ENCODE measurements around the gene SBK2. TPM values are rescaled to one million over a fixed set of nuclear protein-coding genes. Genes with fewer than 3 reads are reported as not detected.

SBK2 gene
- total and polyA plus RNA-seq, 9 of the 15 experiments (the other 6 are each of a cell fraction or from before 2014, with no cell fraction given), result not detected

DNA sequence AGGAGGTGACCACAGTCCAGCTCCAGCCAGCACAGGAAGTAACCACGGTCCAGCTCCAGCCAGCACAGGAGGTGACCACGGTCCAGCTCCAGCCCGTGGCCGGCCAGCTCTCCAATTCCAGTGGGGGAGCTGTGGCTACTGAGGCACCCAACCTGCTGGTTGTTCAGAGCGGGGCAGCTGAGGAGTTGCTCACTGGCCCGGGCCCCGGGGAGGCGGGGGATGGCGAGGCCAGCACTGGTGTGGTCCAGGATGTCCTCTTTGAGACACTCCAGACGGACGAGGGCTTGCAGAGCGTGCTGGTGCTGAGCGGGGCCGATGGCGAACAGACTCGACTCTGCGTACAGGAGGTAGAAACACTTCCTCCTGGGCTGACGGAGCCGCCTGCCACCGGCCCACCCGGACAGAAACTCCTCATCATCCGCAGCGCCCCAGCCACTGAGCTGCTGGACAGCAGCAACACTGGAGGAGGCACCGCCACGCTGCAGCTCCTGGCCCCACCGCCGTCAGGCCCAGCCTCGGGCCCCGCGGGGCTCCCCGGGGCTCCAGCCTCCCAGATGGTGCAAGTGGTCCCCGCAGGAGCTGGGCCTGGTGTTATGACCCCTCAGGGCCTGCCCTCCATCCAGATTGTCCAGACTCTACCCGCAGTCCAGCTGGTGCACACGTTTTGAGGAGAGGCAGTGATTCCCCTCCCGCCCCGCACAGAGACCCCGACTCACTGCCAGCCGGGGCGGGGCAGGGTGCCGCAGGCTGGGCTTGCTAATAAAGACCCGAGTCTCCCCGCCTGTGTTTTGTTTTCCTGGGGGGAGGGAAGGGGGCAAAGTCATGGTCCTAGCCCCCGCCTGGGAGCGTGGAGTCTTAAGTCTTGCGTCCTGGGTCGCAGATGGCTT lies 53.0 kb downstream of the SBK2 start (continued):
- TF ChIP-seq, protein P1, sequence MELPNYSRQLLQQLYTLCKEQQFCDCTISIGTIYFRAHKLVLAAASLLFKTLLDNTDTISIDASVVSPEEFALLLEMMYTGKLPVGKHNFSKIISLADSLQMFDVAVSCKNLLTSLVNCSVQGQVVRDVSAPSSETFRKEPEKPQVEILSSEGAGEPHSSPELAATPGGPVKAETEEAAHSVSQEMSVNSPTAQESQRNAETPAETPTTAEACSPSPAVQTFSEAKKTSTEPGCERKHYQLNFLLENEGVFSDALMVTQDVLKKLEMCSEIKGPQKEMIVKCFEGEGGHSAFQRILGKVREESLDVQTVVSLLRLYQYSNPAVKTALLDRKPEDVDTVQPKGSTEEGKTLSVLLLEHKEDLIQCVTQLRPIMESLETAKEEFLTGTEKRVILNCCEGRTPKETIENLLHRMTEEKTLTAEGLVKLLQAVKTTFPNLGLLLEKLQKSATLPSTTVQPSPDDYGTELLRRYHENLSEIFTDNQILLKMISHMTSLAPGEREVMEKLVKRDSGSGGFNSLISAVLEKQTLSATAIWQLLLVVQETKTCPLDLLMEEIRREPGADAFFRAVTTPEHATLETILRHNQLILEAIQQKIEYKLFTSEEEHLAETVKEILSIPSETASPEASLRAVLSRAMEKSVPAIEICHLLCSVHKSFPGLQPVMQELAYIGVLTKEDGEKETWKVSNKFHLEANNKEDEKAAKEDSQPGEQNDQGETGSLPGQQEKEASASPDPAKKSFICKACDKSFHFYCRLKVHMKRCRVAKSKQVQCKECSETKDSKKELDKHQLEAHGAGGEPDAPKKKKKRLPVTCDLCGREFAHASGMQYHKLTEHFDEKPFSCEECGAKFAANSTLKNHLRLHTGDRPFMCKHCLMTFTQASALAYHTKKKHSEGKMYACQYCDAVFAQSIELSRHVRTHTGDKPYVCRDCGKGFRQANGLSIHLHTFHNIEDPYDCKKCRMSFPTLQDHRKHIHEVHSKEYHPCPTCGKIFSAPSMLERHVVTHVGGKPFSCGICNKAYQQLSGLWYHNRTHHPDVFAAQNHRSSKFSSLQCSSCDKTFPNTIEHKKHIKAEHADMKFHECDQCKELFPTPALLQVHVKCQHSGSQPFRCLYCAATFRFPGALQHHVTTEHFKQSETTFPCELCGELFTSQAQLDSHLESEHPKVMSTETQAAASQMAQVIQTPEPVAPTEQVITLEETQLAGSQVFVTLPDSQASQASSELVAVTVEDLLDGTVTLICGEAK (IDR thresholded peaks at IDR 0.05), result no peak
- TF ChIP-seq, protein P1 (CRISPR knock-in tag; IDR thresholded peaks at IDR 0.05), result no peak
- TF ChIP-seq, protein P2, sequence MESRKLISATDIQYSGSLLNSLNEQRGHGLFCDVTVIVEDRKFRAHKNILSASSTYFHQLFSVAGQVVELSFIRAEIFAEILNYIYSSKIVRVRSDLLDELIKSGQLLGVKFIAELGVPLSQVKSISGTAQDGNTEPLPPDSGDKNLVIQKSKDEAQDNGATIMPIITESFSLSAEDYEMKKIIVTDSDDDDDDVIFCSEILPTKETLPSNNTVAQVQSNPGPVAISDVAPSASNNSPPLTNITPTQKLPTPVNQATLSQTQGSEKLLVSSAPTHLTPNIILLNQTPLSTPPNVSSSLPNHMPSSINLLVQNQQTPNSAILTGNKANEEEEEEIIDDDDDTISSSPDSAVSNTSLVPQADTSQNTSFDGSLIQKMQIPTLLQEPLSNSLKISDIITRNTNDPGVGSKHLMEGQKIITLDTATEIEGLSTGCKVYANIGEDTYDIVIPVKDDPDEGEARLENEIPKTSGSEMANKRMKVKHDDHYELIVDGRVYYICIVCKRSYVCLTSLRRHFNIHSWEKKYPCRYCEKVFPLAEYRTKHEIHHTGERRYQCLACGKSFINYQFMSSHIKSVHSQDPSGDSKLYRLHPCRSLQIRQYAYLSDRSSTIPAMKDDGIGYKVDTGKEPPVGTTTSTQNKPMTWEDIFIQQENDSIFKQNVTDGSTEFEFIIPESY (CRISPR knock-in tag; IDR thresholded peaks at IDR 0.05), result 0 out of 2 replicates have a peak, but pooled peaks have one; percentile 20
- TF ChIP-seq KAT2B (IDR thresholded peaks at IDR 0.05; ENCODE audit: low read depth, low read length) (no peak), CBX5 (IDR thresholded peaks at IDR 0.05; ENCODE audit: borderline replicate concordance, low read depth) (no peak), ZBTB17 (CRISPR knock-in tag; IDR thresholded peaks at IDR 0.05) (no peak), GTF2F1 (IDR thresholded peaks at IDR 0.05; ENCODE audit: low read depth, low read length) (no peak), GABPA (tag; conservative IDR thresholded peaks at IDR 0.05; ENCODE audit: low read depth) (no peak), COPS2 (conservative IDR thresholded peaks at IDR 0.05) (no peak), ELF1 (tag; IDR thresholded peaks at IDR 0.05) (no peak), PPARD (CRISPR knock-in tag; IDR thresholded peaks at IDR 0.05) (no peak), DACH1 (IDR thresholded peaks at IDR 0.05; ENCODE audit: partially characterized antibody) (no peak), ASH1L (IDR thresholded peaks at IDR 0.05; ENCODE audit: borderline replicate concordance, low read depth, partially characterized antibody) (no peak)
- TF ChIP-seq, protein P3, sequence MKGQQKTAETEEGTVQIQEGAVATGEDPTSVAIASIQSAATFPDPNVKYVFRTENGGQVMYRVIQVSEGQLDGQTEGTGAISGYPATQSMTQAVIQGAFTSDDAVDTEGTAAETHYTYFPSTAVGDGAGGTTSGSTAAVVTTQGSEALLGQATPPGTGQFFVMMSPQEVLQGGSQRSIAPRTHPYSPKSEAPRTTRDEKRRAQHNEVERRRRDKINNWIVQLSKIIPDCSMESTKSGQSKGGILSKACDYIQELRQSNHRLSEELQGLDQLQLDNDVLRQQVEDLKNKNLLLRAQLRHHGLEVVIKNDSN (CRISPR knock-in tag; IDR thresholded peaks at IDR 0.05), result no peak
- TF ChIP-seq, protein P4, sequence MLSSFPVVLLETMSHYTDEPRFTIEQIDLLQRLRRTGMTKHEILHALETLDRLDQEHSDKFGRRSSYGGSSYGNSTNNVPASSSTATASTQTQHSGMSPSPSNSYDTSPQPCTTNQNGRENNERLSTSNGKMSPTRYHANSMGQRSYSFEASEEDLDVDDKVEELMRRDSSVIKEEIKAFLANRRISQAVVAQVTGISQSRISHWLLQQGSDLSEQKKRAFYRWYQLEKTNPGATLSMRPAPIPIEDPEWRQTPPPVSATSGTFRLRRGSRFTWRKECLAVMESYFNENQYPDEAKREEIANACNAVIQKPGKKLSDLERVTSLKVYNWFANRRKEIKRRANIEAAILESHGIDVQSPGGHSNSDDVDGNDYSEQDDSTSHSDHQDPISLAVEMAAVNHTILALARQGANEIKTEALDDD (IDR thresholded peaks at IDR 0.05), result no peak
